Peyer's patch (tissue), 4 donors: ENCODE measurements around the gene IFIH1. TPM values are rescaled to one million over a fixed set of nuclear protein-coding genes. Genes with fewer than 3 reads are reported as not detected.
A peak's percentile ranks its signal among the peaks of the same experiment; 100 is the strongest.

Source experiments
- DNase-seq, 3 donors: peaks; one replicate each; pipeline ENCODE4 v3.0.0-alpha.2; 2017 to 2019
- H3K27ac ChIP-seq, 4 donors: fragments of 200-600 bp; sonication (generic); one replicate each; pipeline ENCODE4 v1.5.1; 2016 to 2019
- H3K27me3 ChIP-seq, 2 donors: fragments of 200-600 bp; sonication (generic); one replicate each; pipeline ENCODE4 v1.5.1; 2019
- H3K36me3 ChIP-seq, 3 donors: fragments of 200-600 bp; sonication (generic); one replicate each; pipeline ENCODE4 v1.5.1; 2016 to 2019
- H3K4me1 ChIP-seq, 4 donors: fragments of 200-600 bp; sonication (generic); one replicate each; pipeline ENCODE4 v1.5.1; 2016 to 2019
- H3K4me3 ChIP-seq, 4 donors: fragments of 200-600 bp; sonication (generic); 1 replicate in 3 of 4; 2 replicates in 1 of 4; pipeline ENCODE4 v1.5.1; 2016 to 2019; ENCODE audit warnings: mild to moderate bottlenecking in 1 of 4
- H3K9me3 ChIP-seq, 4 donors: fragments of 200-600 bp; sonication (generic); one replicate each; pipeline ENCODE4 v1.5.1; 2016 to 2019; ENCODE audit warnings: mild to moderate bottlenecking in 1 of 4
- CTCF ChIP-seq, 6 experiments: fragments of 450-650 bp in 4 of 6; fragments of 200-600 bp in 2 of 6; sonication (generic) in 1 of 6; IDR thresholded peaks; one replicate each; pipeline ENCODE4 v1.5.1; 2017 to 2019; ENCODE audit warnings: antibody characterized with exemption in 6 of 6, mild to moderate bottlenecking in 3 of 6, moderate library complexity in 1 of 6
- POLR2A ChIP-seq, 2 donors: fragments of 450-650 bp; IDR thresholded peaks; one replicate each; pipeline ENCODE4 v1.5.1; 2017; ENCODE audit warnings: antibody characterized with exemption in 2 of 2, mild to moderate bottlenecking in 2 of 2, moderate library complexity in 2 of 2
- total RNA-seq, 4 donors: library from RNA; depleted of rRNA; stranded (reverse); fragments of >200 nt; gene quantifications; one replicate each; pipeline ENCODE4 v1.1.0, GENCODE V29; 2016

Gene IFIH1
- total RNA-seq, 4 donors from 2014 or later = 25.4 to 68.5 (median 30.6) TPM

GRCh38 chr2:162317861-162318327 is 590 bp downstream of the IFIH1 start:
- Histone ChIP-seq H3K9me3 (no peaks in the 10 kb centered on the region), H3K36me3 (no peaks in the 10 kb centered on the region), H3K27me3 (no peaks in the 10 kb centered on the region), H3K4me1 (peaks cover 0 to 20% (median 0%) of the 10 kb centered on the region in 4 donors), H3K4me3 (peak overlapping the region; percentile 59 to 90 (median 86)), H3K27ac (peak overlapping the region; percentile 88 to 97 (median 94))
- TF ChIP-seq POLR2A (IDR thresholded peaks at IDR 0.05) (no peak), CTCF (IDR thresholded peaks at IDR 0.05) (no peak)
- DNase-seq = peak; percentile 27 to 66 (median 65)

GRCh38 chr2:162317058-162317742 is 1.3 kb downstream of the IFIH1 start:
- TF ChIP-seq POLR2A (IDR thresholded peaks at IDR 0.05) (no peak), CTCF (IDR thresholded peaks at IDR 0.05) (no peak)
- Histone ChIP-seq H3K27ac (peak overlapping the region in 3 of 4 donors; percentile 88 to 95 (median 94)), H3K36me3 (no peaks in the 10 kb centered on the region), H3K4me1 (peaks cover 0 to 20% (median 0%) of the 10 kb centered on the region in 4 donors), H3K4me3 (peak overlapping the region; percentile 59 to 90 (median 86)), H3K27me3 (no peaks in the 10 kb centered on the region), H3K9me3 (no peaks in the 10 kb centered on the region)
- DNase-seq = no peak

GRCh38 chr2:162316590-162316989 is 1.9 kb downstream of the IFIH1 start:
- peak overlapping the region in 1 of 4 donors; percentile 90 for H3K4me3 ChIP-seq
- no peak for DNase-seq
- H3K27me3 ChIP-seq = no peaks in the 10 kb centered on the region
- H3K9me3 ChIP-seq = no peaks in the 10 kb centered on the region
- H3K27ac ChIP-seq = peak overlapping the region in 1 of 4 donors; percentile 94
- H3K4me1 ChIP-seq = peaks cover 0 to 20% (median 0%) of the 10 kb centered on the region in 4 donors
- TF ChIP-seq POLR2A (IDR thresholded peaks at IDR 0.05) = no peak
- no peaks in the 10 kb centered on the region for H3K36me3 ChIP-seq

GRCh38 chr2:162315938-162316337 is 2.5 kb downstream of the IFIH1 start:
- Histone ChIP-seq H3K9me3 (no peaks in the 10 kb centered on the region), H3K4me1 (peaks cover 0 to 20% (median 0%) of the 10 kb centered on the region in 4 donors), H3K36me3 (no peaks in the 10 kb centered on the region), H3K4me3 (no peak overlapping the region), H3K27me3 (no peaks in the 10 kb centered on the region), H3K27ac (no peak overlapping the region)
- no peak for TF ChIP-seq POLR2A (IDR thresholded peaks at IDR 0.05)
- no peak for TF ChIP-seq CTCF (IDR thresholded peaks at IDR 0.05)
- no peak for DNase-seq

GRCh38 chr2:162312853-162313252 is 5.6 kb downstream of the IFIH1 start:
- no peak overlapping the region for H3K4me3 ChIP-seq
- TF ChIP-seq CTCF (IDR thresholded peaks at IDR 0.05) = no peak
- no peak for TF ChIP-seq POLR2A (IDR thresholded peaks at IDR 0.05)
- H3K4me1 ChIP-seq = peaks cover 0 to 16% (median 0%) of the 10 kb centered on the region in 4 donors
- H3K27me3 ChIP-seq = no peaks in the 10 kb centered on the region
- H3K27ac ChIP-seq = no peak overlapping the region
- peaks cover 0 to 6% (median 0%) of the 10 kb centered on the region in 3 donors for H3K36me3 ChIP-seq
- no peaks in the 10 kb centered on the region for H3K9me3 ChIP-seq
- no peak for DNase-seq

GRCh38 chr2:162308747-162309503 is 9.6 kb downstream of the IFIH1 start:
- Histone ChIP-seq H3K27ac (no peak overlapping the region), H3K36me3 (peaks cover 0 to 21% (median 0%) of the 10 kb centered on the region in 3 donors), H3K27me3 (no peaks in the 10 kb centered on the region), H3K4me3 (no peak overlapping the region), H3K4me1 (no peaks in the 10 kb centered on the region), H3K9me3 (no peaks in the 10 kb centered on the region)
- DNase-seq = no peak
- TF ChIP-seq POLR2A (IDR thresholded peaks at IDR 0.05) = no peak
- TF ChIP-seq CTCF (IDR thresholded peaks at IDR 0.05) = no peak
